ENCODE data around the gene WDR72. TPM values are rescaled to one million over a fixed set of nuclear protein-coding genes. Genes with fewer than 3 reads are reported as not detected.

Gene WDR72
- total RNA-seq, 1 donor from 2014 or later, result 0.14 TPM

DNA sequence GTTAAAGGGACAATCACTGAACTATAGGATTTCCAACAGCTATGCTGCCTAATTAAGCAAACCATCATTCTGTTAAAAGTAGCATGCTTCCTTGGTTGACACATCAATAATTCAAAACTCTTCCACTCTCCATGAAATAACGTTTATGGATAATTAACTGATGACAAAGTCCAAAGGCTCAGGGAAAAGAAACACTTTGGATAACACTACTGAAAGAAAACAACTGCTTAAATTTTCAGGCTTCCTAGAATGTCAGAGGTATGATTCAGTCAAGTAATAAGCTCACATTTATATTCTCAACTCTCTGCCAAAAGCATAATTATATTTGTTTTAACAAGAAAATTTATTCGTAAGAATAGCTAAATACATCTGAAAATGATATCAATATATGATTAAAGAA lies 49.6 kb downstream of the WDR72 start:
- no peaks in the 10 kb centered on the region for H3K27me3 Mint-ChIP-seq (ENCODE audit: low read depth, unreplicated experiment)
- Histone ChIP-seq H3K9ac (ENCODE audit: low read length) (no peak overlapping the region), H2AFZ (ENCODE audit: low read depth, low read length) (no peak overlapping the region), H3K4me2 (ENCODE audit: low read length) (no peak overlapping the region), H3K79me2 (ENCODE audit: insufficient read depth, low read length) (no peaks in the 10 kb centered on the region), H3K4me3 (ENCODE audit: insufficient read depth, low read depth, low read length) (no peak overlapping the region), H3K4me1 (ENCODE audit: insufficient read depth, low read length) (no peaks in the 10 kb centered on the region), H4K20me1 (ENCODE audit: insufficient read depth, low read length) (no peaks in the 10 kb centered on the region), H3K9me3 (ENCODE audit: insufficient read depth, low read depth, low read length) (no peaks in the 10 kb centered on the region), H3K27me3 (ENCODE audit: insufficient read depth, low read length) (no peaks in the 10 kb centered on the region), H3K27ac (ENCODE audit: low read depth, low read length) (no peak overlapping the region), H3K36me3 (ENCODE audit: insufficient read depth, low read length) (no peaks in the 10 kb centered on the region)
- H3K4me3 Mint-ChIP-seq (ENCODE audit: unreplicated experiment), result no peak overlapping the region
- H3K36me3 Mint-ChIP-seq (ENCODE audit: low read depth, unreplicated experiment), result no peaks in the 10 kb centered on the region
- H3K9me3 Mint-ChIP-seq (ENCODE audit: unreplicated experiment), result no peaks in the 10 kb centered on the region
- TF ChIP-seq EZH2 (IDR thresholded peaks at IDR 0.05; ENCODE audit: insufficient read depth, low read length) (no peak), CTCF (IDR thresholded peaks at IDR 0.05; ENCODE audit: insufficient read depth, low read depth, low read length) (no peak)
- H3K27ac Mint-ChIP-seq (ENCODE audit: unreplicated experiment), result no peak overlapping the region
- no peak for DNase-seq (ENCODE audit: low read depth)
- H3K4me1 Mint-ChIP-seq (ENCODE audit: low read depth, unreplicated experiment), result no peaks in the 10 kb centered on the region
- FAIRE-seq, result no peak

DNA sequence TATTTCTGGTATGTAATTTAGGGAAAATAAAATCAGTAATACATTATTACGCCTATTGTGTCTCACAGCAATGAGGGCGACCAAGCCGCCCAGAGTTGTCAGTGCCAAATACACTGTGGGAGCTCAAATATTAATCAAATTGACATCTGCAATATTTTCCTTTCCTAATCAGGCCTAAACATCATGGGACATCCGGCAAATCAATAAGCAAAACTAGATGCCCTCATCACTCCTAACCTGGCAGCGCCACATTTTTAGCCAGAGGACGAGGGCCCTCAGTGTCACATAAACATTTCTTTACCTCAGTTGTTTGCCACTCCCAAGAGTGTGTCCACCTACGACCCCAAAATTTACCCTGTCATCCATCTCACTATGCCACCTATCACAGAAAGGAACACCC lies 64.1 kb downstream of the WDR72 start:
- Histone ChIP-seq H3K36me3 (ENCODE audit: insufficient read depth, low read length) (no peaks in the 10 kb centered on the region), H4K20me1 (ENCODE audit: insufficient read depth, low read length) (no peaks in the 10 kb centered on the region), H3K9ac (ENCODE audit: low read length) (no peak overlapping the region), H3K4me1 (ENCODE audit: insufficient read depth, low read length) (no peaks in the 10 kb centered on the region), H3K27ac (ENCODE audit: low read depth, low read length) (no peak overlapping the region), H3K4me3 (ENCODE audit: insufficient read depth, low read depth, low read length) (no peak overlapping the region), H2AFZ (ENCODE audit: low read depth, low read length) (no peak overlapping the region), H3K79me2 (ENCODE audit: insufficient read depth, low read length) (no peaks in the 10 kb centered on the region), H3K9me3 (ENCODE audit: insufficient read depth, low read depth, low read length) (no peaks in the 10 kb centered on the region), H3K4me2 (ENCODE audit: low read length) (no peak overlapping the region), H3K27me3 (ENCODE audit: insufficient read depth, low read length) (no peaks in the 10 kb centered on the region)
- H3K27me3 Mint-ChIP-seq (ENCODE audit: low read depth, unreplicated experiment), result peaks cover 3% of the 10 kb centered on the region
- no peaks in the 10 kb centered on the region for H3K36me3 Mint-ChIP-seq (ENCODE audit: low read depth, unreplicated experiment)
- no peak for FAIRE-seq
- H3K4me3 Mint-ChIP-seq (ENCODE audit: unreplicated experiment), result no peak overlapping the region
- H3K4me1 Mint-ChIP-seq (ENCODE audit: low read depth, unreplicated experiment), result no peaks in the 10 kb centered on the region
- TF ChIP-seq EZH2 (IDR thresholded peaks at IDR 0.05; ENCODE audit: insufficient read depth, low read length), result no peak
- no peak for TF ChIP-seq CTCF (IDR thresholded peaks at IDR 0.05; ENCODE audit: insufficient read depth, low read depth, low read length)
- no peak overlapping the region for H3K27ac Mint-ChIP-seq (ENCODE audit: unreplicated experiment)
- no peaks in the 10 kb centered on the region for H3K9me3 Mint-ChIP-seq (ENCODE audit: unreplicated experiment)
- no peak for DNase-seq (ENCODE audit: low read depth)

DNA sequence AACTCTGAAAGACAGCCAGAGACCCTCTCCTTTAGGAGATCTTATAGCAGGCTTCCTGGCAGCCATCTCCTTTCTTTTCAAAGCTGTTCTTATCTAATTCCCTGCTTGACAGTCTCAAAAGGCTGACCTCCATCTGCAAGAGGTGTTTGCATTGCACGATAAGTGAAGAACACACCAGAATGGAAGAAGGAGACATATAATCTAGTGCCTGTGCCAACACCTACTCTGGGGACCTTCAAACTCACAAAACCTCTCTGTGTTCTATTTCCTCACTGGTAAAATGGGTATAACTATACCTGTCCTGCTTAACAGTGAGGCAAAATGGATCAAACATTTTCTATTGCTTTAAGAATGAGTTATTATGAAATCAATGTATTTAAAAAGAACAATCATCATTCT lies 65.0 kb downstream of the WDR72 start:
- H3K4me1 Mint-ChIP-seq (ENCODE audit: low read depth, unreplicated experiment), result no peaks in the 10 kb centered on the region
- Histone ChIP-seq H3K27me3 (ENCODE audit: insufficient read depth, low read length) (no peaks in the 10 kb centered on the region), H2AFZ (ENCODE audit: low read depth, low read length) (no peak overlapping the region), H3K9me3 (ENCODE audit: insufficient read depth, low read depth, low read length) (no peaks in the 10 kb centered on the region), H3K27ac (ENCODE audit: low read depth, low read length) (no peak overlapping the region), H3K4me3 (ENCODE audit: insufficient read depth, low read depth, low read length) (no peak overlapping the region), H3K36me3 (ENCODE audit: insufficient read depth, low read length) (no peaks in the 10 kb centered on the region), H3K9ac (ENCODE audit: low read length) (no peak overlapping the region), H3K4me1 (ENCODE audit: insufficient read depth, low read length) (no peaks in the 10 kb centered on the region), H3K79me2 (ENCODE audit: insufficient read depth, low read length) (no peaks in the 10 kb centered on the region), H3K4me2 (ENCODE audit: low read length) (no peak overlapping the region), H4K20me1 (ENCODE audit: insufficient read depth, low read length) (no peaks in the 10 kb centered on the region)
- no peak for FAIRE-seq
- H3K4me3 Mint-ChIP-seq (ENCODE audit: unreplicated experiment), result no peak overlapping the region
- no peak overlapping the region for H3K27ac Mint-ChIP-seq (ENCODE audit: unreplicated experiment)
- H3K9me3 Mint-ChIP-seq (ENCODE audit: unreplicated experiment), result no peaks in the 10 kb centered on the region
- peaks cover 3% of the 10 kb centered on the region for H3K27me3 Mint-ChIP-seq (ENCODE audit: low read depth, unreplicated experiment)
- no peak for DNase-seq (ENCODE audit: low read depth)
- H3K36me3 Mint-ChIP-seq (ENCODE audit: low read depth, unreplicated experiment), result no peaks in the 10 kb centered on the region
- no peak for TF ChIP-seq CTCF (IDR thresholded peaks at IDR 0.05; ENCODE audit: insufficient read depth, low read depth, low read length)
- no peak for TF ChIP-seq EZH2 (IDR thresholded peaks at IDR 0.05; ENCODE audit: insufficient read depth, low read length)
